ENCODE measurements around the gene GUCY2F.

GUCY2F gene

GRCh38 chrX:109343671-109344070 is 138.2 kb downstream of the GUCY2F start:
- DNase-seq (ENCODE audit: low read depth in 2 of 2), result no peak

DNA sequence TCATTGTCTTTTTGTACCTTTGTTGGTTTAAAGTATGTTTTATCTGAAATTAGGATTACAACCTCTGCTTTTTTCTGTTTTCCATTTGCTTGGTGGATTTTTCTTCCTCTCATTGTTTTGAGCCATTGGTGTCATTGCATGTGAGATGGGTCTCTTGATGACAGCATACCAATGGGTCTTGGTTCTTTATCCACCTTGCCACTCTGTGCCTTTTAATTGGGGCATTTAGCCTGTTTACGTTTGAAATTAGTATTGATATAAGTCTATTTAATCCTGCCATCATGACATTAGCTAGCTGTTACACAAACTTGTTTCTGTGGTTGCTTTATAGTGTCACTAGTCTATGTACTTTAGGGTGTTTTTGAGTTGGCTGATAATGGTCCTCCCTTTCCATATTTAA is 145.7 kb downstream of the GUCY2F start:
- no peak for DNase-seq (ENCODE audit: low read depth in 2 of 2)

DNA sequence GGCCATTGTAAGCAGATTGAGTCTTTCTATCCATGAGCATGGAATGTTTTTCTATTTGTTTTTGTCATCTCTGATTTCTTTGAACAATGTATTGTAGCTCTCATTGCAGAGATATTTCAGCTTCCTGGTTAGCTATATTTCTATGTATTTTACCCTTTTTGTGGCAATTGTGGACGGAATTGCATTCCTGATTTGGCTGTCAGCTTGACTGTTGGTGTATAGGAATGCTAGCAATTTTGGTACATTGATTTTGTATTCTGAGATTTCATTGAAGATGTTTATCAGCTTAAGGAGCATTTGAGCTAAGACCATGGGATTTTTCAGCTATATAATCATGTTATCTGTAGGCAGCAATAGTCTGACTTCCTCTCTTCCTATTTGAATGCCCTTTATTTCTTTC is 154.6 kb downstream of the GUCY2F start:
- no peak for DNase-seq (ENCODE audit: low read depth in 2 of 2)
